GM13977 (cell line): ENCODE data around the gene HBP1.

Experiments
- DNase-seq: peaks from one replicate; pipeline ENCODE4 v3.0.0; 2012; ENCODE audit warnings: low spot score
- in situ Hi-C: fragments of 300-500 bp; cut with MboI; formaldehyde crosslinking; loops from one replicate; pipeline ENCODE4 v1.12.0; 2022; ENCODE audit warnings: low sequenced_read_pairs, low pct_unique_long_range_greater_than_20kb, mixed read lengths, inconsistent platforms; ENCODE audit not compliant: unreplicated experiment
- TF ChIP-seq, protein P1 (sequence below): IDR thresholded peaks from 2 replicates; pipeline ENCODE4 v1.5.1; 2012; ENCODE audit warnings: mild to moderate bottlenecking, control low read depth; ENCODE audit not compliant: insufficient read depth; ENCODE audit errors: extremely low read depth, missing control alignments

The HBP1 gene

DNA sequence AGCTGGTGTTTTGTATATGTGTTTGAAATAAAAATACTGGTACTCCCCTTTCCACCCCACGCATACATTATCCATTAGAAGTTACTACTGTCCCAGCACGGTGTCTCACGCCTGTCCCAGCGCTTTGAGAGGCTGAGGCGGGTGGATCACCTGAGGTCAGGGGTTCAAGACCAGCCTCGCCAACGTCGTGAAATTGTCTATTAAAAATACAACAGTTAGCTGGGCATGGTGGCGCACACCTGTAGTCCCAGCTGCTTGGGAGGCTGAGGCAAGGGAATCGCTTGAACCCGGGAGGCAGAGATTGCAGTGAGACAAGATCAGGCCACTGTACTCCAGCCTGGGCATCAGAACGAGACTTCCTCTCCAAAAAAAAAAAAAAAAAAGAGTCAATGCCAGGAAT lies 2.7 kb downstream of the HBP1 start:
- in situ Hi-C loops = no loop called here
- DNase-seq = no peak
- TF ChIP-seq, protein P1, sequence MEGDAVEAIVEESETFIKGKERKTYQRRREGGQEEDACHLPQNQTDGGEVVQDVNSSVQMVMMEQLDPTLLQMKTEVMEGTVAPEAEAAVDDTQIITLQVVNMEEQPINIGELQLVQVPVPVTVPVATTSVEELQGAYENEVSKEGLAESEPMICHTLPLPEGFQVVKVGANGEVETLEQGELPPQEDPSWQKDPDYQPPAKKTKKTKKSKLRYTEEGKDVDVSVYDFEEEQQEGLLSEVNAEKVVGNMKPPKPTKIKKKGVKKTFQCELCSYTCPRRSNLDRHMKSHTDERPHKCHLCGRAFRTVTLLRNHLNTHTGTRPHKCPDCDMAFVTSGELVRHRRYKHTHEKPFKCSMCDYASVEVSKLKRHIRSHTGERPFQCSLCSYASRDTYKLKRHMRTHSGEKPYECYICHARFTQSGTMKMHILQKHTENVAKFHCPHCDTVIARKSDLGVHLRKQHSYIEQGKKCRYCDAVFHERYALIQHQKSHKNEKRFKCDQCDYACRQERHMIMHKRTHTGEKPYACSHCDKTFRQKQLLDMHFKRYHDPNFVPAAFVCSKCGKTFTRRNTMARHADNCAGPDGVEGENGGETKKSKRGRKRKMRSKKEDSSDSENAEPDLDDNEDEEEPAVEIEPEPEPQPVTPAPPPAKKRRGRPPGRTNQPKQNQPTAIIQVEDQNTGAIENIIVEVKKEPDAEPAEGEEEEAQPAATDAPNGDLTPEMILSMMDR = no peak

DNA sequence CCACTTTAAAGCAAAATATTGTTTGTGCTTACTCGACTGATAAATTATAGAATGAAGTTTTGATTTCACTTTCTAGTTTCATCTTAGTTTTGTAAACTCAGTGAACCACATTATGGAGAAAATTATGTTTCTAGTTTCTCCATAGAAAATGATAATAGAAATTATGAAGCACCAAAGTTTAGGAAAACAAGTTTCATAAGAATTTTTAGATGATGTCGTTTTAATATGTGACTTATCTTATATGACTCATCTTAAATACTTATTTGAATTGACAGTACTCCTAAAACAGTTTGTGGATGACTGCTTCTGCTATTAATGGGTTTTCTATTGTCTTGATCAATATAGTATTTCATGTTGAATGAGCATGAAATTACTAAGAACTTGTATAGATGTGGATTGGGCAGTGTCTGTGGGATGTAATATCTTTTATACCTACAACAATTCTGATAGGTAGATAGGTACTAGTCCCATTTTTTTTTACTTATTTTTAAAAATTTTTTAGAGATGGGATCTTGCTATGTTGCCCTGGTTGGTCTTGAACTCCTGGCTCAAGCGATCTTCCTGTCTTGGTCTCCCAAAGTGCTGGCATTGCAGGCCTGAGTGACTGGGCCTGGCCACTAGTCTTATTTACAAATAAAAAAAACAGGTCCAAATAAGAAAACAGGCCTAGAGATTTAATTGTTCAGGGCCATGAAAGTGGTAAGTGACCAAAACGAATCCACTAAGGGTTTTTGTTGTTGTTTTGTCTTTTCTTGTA lies 3.7 kb downstream of the HBP1 start:
- no peak for DNase-seq
- in situ Hi-C loops = no loop called here

DNA sequence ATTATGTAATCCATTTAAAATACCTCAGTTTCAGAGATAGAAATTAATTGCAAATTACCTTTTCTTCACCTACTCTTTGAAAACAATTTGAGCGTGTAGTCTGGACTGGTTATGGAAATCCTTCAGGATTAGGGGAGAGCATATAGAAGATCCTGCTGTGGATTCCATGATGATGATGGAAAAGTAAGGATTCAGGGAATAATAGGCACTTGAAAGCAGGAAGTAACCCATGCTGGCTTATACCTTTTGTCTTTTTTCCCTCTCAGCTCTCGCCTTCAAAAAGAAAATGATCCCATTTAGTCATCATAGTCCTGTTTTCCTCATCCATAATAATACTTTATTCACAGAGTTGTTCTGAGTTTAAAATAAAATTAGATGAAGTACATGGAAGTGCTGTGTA lies 4.4 kb downstream of the HBP1 start:
- in situ Hi-C loops = no loop called here
- TF ChIP-seq, protein P1 = no peak
- DNase-seq = no peak

More for the DNA sequence above, 3.7 kb downstream of the HBP1 start:
- TF ChIP-seq, protein P1 = no peak

DNA sequence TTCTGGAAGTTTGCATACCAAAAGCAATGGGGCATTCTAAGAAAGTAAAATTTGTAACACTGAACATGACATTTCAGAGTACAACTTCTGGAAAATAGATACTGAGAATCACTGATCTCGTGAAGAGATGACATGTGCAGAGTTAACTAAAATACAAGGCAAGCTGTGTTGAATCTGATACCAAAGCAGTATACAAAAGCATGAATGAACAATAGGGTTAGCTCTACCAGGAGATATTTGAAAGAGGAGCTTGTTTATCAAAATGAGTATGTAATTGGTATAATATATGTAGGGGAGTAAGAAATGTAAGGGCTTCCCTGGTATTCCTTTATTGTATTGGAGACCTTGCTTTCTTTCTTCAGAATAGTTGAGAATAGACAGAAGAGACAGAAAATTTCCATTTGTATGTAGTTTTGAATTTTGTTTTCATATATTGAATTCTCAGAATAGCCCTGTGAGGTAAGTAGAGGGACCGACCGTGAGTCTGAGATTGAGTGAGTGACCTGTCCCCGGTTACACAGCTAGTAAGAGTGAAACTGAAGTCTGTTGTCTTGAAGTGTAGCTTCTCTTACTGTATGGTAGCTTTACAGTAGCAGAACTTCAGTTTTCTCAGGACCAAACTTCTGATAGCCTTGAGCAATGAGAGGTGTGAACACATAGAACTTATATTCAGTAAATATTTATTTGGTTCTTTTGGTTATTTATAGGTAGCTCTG lies 5.0 kb downstream of the HBP1 start:
- peak; percentile 51 for DNase-seq
- in situ Hi-C loops = no loop called here
- TF ChIP-seq, protein P1 = no peak

DNA sequence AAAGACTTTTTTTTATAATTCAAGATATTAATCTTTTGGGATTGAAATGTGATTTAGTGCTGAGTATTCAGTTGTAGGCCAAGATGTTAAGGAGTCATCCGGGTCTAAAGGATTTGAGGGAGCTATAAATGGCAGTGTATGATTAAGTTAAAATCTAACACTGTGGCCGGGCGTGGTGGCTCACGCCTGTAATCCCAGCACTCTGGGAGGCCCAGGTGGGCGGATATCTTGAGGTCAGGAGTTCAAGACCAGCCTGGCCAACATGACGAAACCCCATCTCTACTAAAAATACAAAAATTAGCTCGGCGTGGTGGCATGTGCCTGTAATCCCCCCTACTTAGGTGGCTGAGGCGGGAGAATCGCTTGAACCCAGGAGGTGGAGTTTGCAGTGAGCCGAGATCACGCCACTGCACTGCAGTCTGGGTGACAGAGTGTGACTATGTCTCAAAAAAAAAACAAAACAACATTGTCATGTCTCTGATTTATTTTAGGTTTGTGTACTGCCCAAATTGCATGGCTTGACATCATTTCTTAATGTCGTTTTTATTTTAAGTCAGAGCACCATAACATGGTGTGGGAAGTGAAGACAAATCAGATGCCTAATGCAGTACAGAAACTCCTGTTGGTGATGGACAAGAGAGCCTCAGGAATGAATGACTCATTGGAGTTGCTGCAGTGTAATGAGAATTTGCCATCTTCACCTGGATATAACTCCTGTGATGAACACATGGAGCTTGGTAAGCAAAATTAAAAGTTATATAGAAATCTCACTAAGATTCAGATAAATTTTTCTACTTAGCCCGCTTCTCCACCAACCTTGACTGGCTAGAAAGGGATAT lies 10.7 kb downstream of the HBP1 start:
- in situ Hi-C loops = loop anchor here (25.0 kb wide), 1 partner anchor 558 kb away; the partner anchor contains the start of gene CBLL1
- DNase-seq = no peak

DNA sequence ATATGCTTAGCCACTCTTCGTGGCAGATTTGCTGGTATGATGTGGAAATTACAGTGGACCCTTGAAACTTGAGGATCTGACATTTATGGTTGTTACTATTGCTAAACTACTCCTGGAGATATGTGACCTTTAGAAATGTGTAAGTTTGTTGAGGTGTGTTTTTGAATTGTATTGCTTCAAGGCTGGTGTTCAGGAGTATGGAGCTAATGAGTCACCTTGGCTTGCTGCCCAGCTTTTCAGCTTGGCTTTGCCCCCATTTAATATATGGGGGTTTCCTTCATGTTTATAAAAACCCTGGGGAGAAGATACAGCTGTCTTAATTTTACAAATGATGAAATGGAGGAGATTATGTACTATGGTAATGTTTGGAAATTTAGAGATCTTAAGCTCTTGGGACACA lies 11.6 kb downstream of the HBP1 start:
- TF ChIP-seq, protein P1 = no peak

More for the DNA sequence above, 10.7 kb downstream of the HBP1 start:
- TF ChIP-seq, protein P1 = no peak

More for the DNA sequence above, 11.6 kb downstream of the HBP1 start:
- DNase-seq = no peak
- in situ Hi-C loops = loop anchor here (25.0 kb wide), 1 partner anchor 557 kb away; the partner anchor contains the start of gene CBLL1
